Measurements from ENCODE around the gene NMD3. TPM values are rescaled to one million over a fixed set of nuclear protein-coding genes. Genes with fewer than 3 reads are reported as not detected.

The NMD3 gene
- total and polyA plus RNA-seq, 12 donors = 13.2 to 168 (median 44.6) TPM

DNA sequence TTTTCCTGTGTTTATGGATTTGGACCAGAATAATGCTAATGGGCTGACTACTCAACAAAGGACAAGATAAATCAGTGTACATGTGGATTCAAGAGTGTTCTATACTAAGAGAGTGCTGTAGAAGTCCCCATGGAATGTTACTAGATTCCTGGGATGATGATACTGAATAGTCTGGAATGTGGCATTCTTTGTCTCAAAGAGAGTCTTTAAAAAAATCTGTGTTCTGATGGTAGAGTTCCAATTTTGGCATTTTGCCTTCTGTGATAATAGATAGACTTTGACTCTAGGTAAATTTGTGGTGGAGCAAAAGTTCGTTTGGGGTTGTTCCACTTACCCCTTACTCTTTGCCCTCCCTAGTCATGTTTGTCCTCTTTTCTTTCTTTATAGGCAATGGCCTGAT lies 43.7 kb downstream of the NMD3 start:
- TF ChIP-seq, protein P1, sequence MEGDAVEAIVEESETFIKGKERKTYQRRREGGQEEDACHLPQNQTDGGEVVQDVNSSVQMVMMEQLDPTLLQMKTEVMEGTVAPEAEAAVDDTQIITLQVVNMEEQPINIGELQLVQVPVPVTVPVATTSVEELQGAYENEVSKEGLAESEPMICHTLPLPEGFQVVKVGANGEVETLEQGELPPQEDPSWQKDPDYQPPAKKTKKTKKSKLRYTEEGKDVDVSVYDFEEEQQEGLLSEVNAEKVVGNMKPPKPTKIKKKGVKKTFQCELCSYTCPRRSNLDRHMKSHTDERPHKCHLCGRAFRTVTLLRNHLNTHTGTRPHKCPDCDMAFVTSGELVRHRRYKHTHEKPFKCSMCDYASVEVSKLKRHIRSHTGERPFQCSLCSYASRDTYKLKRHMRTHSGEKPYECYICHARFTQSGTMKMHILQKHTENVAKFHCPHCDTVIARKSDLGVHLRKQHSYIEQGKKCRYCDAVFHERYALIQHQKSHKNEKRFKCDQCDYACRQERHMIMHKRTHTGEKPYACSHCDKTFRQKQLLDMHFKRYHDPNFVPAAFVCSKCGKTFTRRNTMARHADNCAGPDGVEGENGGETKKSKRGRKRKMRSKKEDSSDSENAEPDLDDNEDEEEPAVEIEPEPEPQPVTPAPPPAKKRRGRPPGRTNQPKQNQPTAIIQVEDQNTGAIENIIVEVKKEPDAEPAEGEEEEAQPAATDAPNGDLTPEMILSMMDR (IDR thresholded peaks at IDR 0.05) = no peak
- Histone ChIP-seq H3K27ac (no peak overlapping the region), H3K4me3 (no peak overlapping the region), H3K27me3 (no peaks in the 10 kb centered on the region), H3K4me1 (replicated peaks in 1 of 2) (no peaks in the 10 kb centered on the region), H3K9me3 (replicated peaks in 1 of 3) (peaks cover 0 to 6% (median 0%) of the 10 kb centered on the region in 3 donors), H3K36me3 (replicated peaks in 1 of 2) (no peaks in the 10 kb centered on the region)
- intact Hi-C loops (cut with DNase I) = no loop called here
- no peak for DNase-seq
- WGBS, 4 donors = 73 to 83% (median 78%) methylated on average over 1 of the region's 1 CpG

DNA sequence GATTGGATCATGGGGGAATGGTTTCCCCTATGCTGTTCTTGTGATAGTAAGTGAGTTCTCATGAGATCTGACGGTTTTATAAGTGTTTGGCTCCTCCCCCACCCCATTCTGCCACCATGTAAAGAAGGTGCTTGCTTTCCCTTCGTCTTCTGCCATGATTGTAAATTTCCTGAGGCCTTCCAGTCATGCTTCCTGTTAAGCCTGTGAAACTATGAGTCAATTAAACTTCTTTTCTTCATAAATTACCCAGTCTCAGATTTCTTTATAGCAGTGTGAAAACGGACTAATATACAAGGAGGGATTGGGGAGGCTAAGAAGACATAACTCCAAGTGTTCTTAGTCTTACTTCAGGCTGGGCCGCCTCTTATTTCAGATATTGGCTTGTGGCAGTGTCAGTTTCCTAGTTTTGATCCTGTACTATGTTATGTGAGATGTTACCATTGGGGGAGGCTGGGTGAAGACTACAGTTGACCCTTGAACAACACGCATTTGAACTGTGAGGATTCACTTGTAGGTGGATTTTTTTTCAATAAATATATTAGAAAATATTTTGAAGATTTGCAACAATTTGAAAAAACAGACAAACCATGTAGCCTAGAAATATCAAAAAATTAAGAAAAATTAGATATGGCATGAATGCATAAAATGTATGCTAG lies 44.9 kb downstream of the NMD3 start:
- H3K4me1 ChIP-seq (replicated peaks in 1 of 2) = no peaks in the 10 kb centered on the region
- TF ChIP-seq POLR2A (IDR thresholded peaks at IDR 0.05) = no peak
- TF ChIP-seq, protein P1 (IDR thresholded peaks at IDR 0.05) = no peak

DNA sequence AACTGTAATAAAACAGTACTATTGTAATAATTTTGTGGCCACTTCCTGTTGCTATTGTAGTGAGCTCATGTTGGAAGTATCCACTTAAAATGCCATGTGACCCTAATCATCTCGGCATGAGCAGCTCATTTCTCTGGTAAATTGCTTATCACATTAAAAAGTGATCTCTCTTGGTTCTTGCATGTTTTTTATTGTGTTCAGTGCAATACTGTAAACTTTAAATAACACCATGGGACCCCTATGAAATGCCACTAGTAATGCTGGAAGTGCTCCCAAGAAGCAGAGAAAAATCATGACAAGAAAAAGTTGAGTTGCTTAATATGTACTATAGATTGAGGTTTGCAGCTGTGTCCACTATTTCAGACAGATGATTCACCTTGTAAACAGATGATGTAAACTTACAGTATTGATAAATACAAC lies 45.6 kb downstream of the NMD3 start:
- intact Hi-C loops (cut with DNase I) = no loop called here
- H3K4me1 ChIP-seq (replicated peaks in 1 of 2) = no peaks in the 10 kb centered on the region
- TF ChIP-seq, protein P1 (IDR thresholded peaks at IDR 0.05) = no peak
- no peak for TF ChIP-seq POLR2A (IDR thresholded peaks at IDR 0.05)
- WGBS, 4 donors = 39 to 57% (median 46%) methylated on average over 1 of the region's 1 CpG
- H3K9me3 ChIP-seq (replicated peaks in 1 of 3) = no peaks in the 10 kb centered on the region
- H3K4me3 ChIP-seq = no peak overlapping the region
- H3K27me3 ChIP-seq = no peaks in the 10 kb centered on the region
- DNase-seq = no peak
- H3K36me3 ChIP-seq (replicated peaks in 1 of 2) = no peaks in the 10 kb centered on the region
- no peak overlapping the region for H3K27ac ChIP-seq

More for the DNA sequence above, 44.9 kb downstream of the NMD3 start:
- intact Hi-C loops (cut with DNase I) = no loop called here
- Histone ChIP-seq H3K9me3 (replicated peaks in 1 of 3) (peaks cover 0 to 2% (median 0%) of the 10 kb centered on the region in 3 donors), H3K27ac (no peak overlapping the region), H3K36me3 (replicated peaks in 1 of 2) (no peaks in the 10 kb centered on the region), H3K27me3 (no peaks in the 10 kb centered on the region), H3K4me3 (no peak overlapping the region)
- WGBS, 4 donors = 92 to 96% (median 94%) methylated on average over 5 of the region's 5 CpGs
- no peak for DNase-seq

DNA sequence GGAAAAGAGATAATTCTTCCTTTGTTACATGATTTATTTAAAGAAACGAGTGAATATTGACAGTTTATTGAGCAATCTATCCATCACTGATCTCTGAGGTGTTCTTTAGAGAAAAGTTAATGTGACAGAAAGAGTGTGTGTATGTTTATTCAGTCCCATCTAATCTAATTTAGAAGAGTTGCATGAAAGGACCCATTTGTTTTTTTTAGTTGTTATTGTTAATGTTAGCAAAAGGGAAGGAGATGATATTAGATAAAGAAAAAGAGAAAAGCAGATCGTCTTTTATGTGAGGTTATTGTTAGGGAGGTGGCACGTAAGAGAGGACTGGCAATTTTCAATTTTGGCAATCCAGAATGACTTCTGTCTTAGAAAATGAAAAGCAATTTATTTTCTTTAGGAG lies 46.5 kb downstream of the NMD3 start:
- intact Hi-C loops (cut with DNase I) = no loop called here
- WGBS, 4 donors = 68 to 80% (median 76%) methylated on average over 3 of the region's 3 CpGs
- H3K36me3 ChIP-seq (replicated peaks in 1 of 2) = no peaks in the 10 kb centered on the region

DNA sequence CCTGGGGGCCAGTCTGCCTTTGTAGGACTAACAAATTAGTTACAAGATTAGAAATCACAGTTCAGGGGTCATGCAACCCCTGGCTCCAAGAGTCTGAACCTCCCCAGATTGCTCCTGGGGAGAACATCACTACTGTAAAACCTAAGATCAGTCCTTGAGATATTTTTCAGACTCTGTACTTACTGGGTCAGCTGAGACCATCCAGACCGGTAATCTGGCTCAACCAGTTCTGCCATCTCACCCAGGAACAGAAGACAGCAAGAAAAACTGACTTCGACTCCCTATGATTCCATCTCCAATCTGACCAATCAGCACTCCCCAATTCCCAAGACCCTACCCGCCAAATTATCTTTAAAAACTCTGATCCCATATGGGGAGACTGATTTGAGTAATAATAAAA lies 47.5 kb downstream of the NMD3 start:
- no peaks in the 10 kb centered on the region for H3K36me3 ChIP-seq (replicated peaks in 1 of 2)
- no peak overlapping the region for H3K4me3 ChIP-seq
- no peak overlapping the region for H3K27ac ChIP-seq
- no peak for TF ChIP-seq POLR2A (IDR thresholded peaks at IDR 0.05)
- TF ChIP-seq, protein P1 (IDR thresholded peaks at IDR 0.05) = no peak
- no peaks in the 10 kb centered on the region for H3K27me3 ChIP-seq
- no peaks in the 10 kb centered on the region for H3K4me1 ChIP-seq (replicated peaks in 1 of 2)
- DNase-seq = no peak
- H3K9me3 ChIP-seq (replicated peaks in 1 of 3) = no peaks in the 10 kb centered on the region
- intact Hi-C loops (cut with DNase I) = no loop called here
- WGBS, 4 donors = 87 to 95% (median 89%) methylated on average over 3 of the region's 3 CpGs

More for the DNA sequence above, 46.5 kb downstream of the NMD3 start:
- Histone ChIP-seq H3K4me3 (no peak overlapping the region), H3K27me3 (no peaks in the 10 kb centered on the region), H3K27ac (no peak overlapping the region), H3K9me3 (replicated peaks in 1 of 3) (no peaks in the 10 kb centered on the region), H3K4me1 (replicated peaks in 1 of 2) (no peaks in the 10 kb centered on the region)
- no peak for DNase-seq
- no peak for TF ChIP-seq POLR2A (IDR thresholded peaks at IDR 0.05)

Measured in adrenal gland (tissue), 12 donors.